Effector memory CD4-positive, alpha-beta T cell (primary cell): ENCODE data around the gene KRT222.

ENCODE experiments used
- DNase-seq, 3 donors: peaks; one replicate each; pipeline ENCODE4 v3.0.0-alpha.2; 2020
- H3K27ac ChIP-seq: 2 replicates; pipeline ENCODE4 v1.7.0; 2013; ENCODE audit warnings: mild to moderate bottlenecking, low read length, moderate library complexity; ENCODE audit not compliant: insufficient read depth, poor library complexity, severe bottlenecking
- H3K27me3 ChIP-seq: replicated peaks from 2 replicates; pipeline ENCODE4 v1.7.0; 2013; ENCODE audit warnings: mild to moderate bottlenecking, low read length; ENCODE audit not compliant: insufficient read depth, control insufficient read depth, poor library complexity, severe bottlenecking
- H3K36me3 ChIP-seq: 2 replicates; pipeline ENCODE4 v1.7.0; 2013; ENCODE audit warnings: mild to moderate bottlenecking, low read length, moderate library complexity; ENCODE audit not compliant: control insufficient read depth, insufficient read depth
- H3K4me1 ChIP-seq: 2 replicates; pipeline ENCODE4 v1.7.0; 2013; ENCODE audit warnings: low read length, mild to moderate bottlenecking; ENCODE audit not compliant: control insufficient read depth, insufficient read depth, poor library complexity, severe bottlenecking
- H3K4me3 ChIP-seq: 2 replicates; pipeline ENCODE4 v1.7.0; 2013; ENCODE audit warnings: low read length, low read depth, mild to moderate bottlenecking; ENCODE audit not compliant: insufficient read depth, poor library complexity, severe bottlenecking
- H3K9me3 ChIP-seq: 2 replicates; pipeline ENCODE4 v1.7.0; 2013; ENCODE audit warnings: mild to moderate bottlenecking, low read length, moderate library complexity; ENCODE audit not compliant: control insufficient read depth
- total RNA-seq, 3 donors: gene quantifications; one replicate each; lab custom pipeline; 2026; lab: John Stamatoyannopoulos, UW

The KRT222 gene
- total RNA-seq, result 0 reads per million in 3 donors

- Histone ChIP-seq H3K27ac (no peak within 1 kb of the TSS), H3K9me3 (no peaks in the 10 kb centered on the region), H3K4me1 (no peaks in the 10 kb centered on the region), H3K36me3 (no peaks in the 10 kb centered on the region), H3K27me3 (peaks cover 7% of the 10 kb centered on the region), H3K4me3 (no peak within 1 kb of the TSS)
- DNase-seq, result no peak
These were observed at the start of gene KRT222 for GRCh38 chr17:40664582-40665333. TSS of gene KRT222 (minus strand) at chr17:40665177. CDS start at chr17:40665099, 78 bp downstream.

GRCh38 chr17:40714473-40714872 lies 49.5 kb upstream of the KRT222 start:
- no peaks in the 10 kb centered on the region for H3K27me3 ChIP-seq

GRCh38 chr17:40707745-40708144 lies 42.8 kb upstream of the KRT222 start:
- Histone ChIP-seq H3K4me3 (no peak overlapping the region), H3K27ac (no peak overlapping the region), H3K4me1 (no peaks in the 10 kb centered on the region), H3K27me3 (no peaks in the 10 kb centered on the region), H3K36me3 (no peaks in the 10 kb centered on the region), H3K9me3 (no peaks in the 10 kb centered on the region)
- no peak for DNase-seq

More at GRCh38 chr17:40714473-40714872, 49.5 kb upstream of the KRT222 start:
- H3K4me3 ChIP-seq, result no peak overlapping the region
- H3K9me3 ChIP-seq, result no peaks in the 10 kb centered on the region
- no peaks in the 10 kb centered on the region for H3K4me1 ChIP-seq
- H3K27ac ChIP-seq, result no peak overlapping the region
- H3K36me3 ChIP-seq, result no peaks in the 10 kb centered on the region
- DNase-seq, result no peak

GRCh38 chr17:40705584-40705983 lies 40.6 kb upstream of the KRT222 start:
- no peaks in the 10 kb centered on the region for H3K36me3 ChIP-seq
- no peak for DNase-seq
- no peaks in the 10 kb centered on the region for H3K4me1 ChIP-seq
- no peak overlapping the region for H3K27ac ChIP-seq
- H3K4me3 ChIP-seq, result no peak overlapping the region
- H3K27me3 ChIP-seq, result no peaks in the 10 kb centered on the region
- no peaks in the 10 kb centered on the region for H3K9me3 ChIP-seq

- no peaks in the 10 kb centered on the region for H3K36me3 ChIP-seq
- H3K27ac ChIP-seq, result no peak within 1 kb of the TSS
- no peaks in the 10 kb centered on the region for H3K4me1 ChIP-seq
- DNase-seq, result no peak
- no peaks in the 10 kb centered on the region for H3K27me3 ChIP-seq
- no peaks in the 10 kb centered on the region for H3K9me3 ChIP-seq
- no peak within 1 kb of the TSS for H3K4me3 ChIP-seq
These were observed 38.7 kb upstream of the KRT222 start, which contains the start of gene KRT24 for GRCh38 chr17:40703652-40704051. TSS of gene KRT24 (minus strand) at chr17:40703752. CDS start at chr17:40703693, 59 bp downstream.

- H3K36me3 ChIP-seq, result no peaks in the 10 kb centered on the region
- DNase-seq, result no peak
- no peaks in the 10 kb centered on the region for H3K9me3 ChIP-seq
- no peak overlapping the region for H3K27ac ChIP-seq
- H3K4me1 ChIP-seq, result no peaks in the 10 kb centered on the region
- H3K4me3 ChIP-seq, result no peak overlapping the region
- H3K27me3 ChIP-seq, result peaks cover 4% of the 10 kb centered on the region
These were observed 37.3 kb upstream of the KRT222 start for GRCh38 chr17:40702271-40702670.

- no peaks in the 10 kb centered on the region for H3K9me3 ChIP-seq
- H3K27ac ChIP-seq, result no peak overlapping the region
- peaks cover 4% of the 10 kb centered on the region for H3K27me3 ChIP-seq
- H3K4me3 ChIP-seq, result no peak overlapping the region
- H3K36me3 ChIP-seq, result no peaks in the 10 kb centered on the region
- DNase-seq, result no peak
- no peaks in the 10 kb centered on the region for H3K4me1 ChIP-seq
These were observed 34.9 kb upstream of the KRT222 start for GRCh38 chr17:40699853-40700252.

- H3K36me3 ChIP-seq, result no peaks in the 10 kb centered on the region
- DNase-seq, result no peak
- no peaks in the 10 kb centered on the region for H3K9me3 ChIP-seq
- no peak overlapping the region for H3K27ac ChIP-seq
- no peak overlapping the region for H3K4me3 ChIP-seq
- H3K4me1 ChIP-seq, result no peaks in the 10 kb centered on the region
- H3K27me3 ChIP-seq, result peaks cover 4% of the 10 kb centered on the region
These were observed 34.4 kb upstream of the KRT222 start for GRCh38 chr17:40699371-40699770.

GRCh38 chr17:40697297-40697696 lies 32.3 kb upstream of the KRT222 start:
- Histone ChIP-seq H3K4me1 (no peaks in the 10 kb centered on the region), H3K27ac (no peak overlapping the region), H3K4me3 (no peak overlapping the region), H3K9me3 (no peaks in the 10 kb centered on the region), H3K27me3 (peaks cover 7% of the 10 kb centered on the region), H3K36me3 (no peaks in the 10 kb centered on the region)
- DNase-seq, result no peak

- H3K9me3 ChIP-seq, result no peaks in the 10 kb centered on the region
- H3K36me3 ChIP-seq, result no peaks in the 10 kb centered on the region
- H3K27ac ChIP-seq, result no peak overlapping the region
- H3K4me3 ChIP-seq, result no peak overlapping the region
- H3K4me1 ChIP-seq, result no peaks in the 10 kb centered on the region
- DNase-seq, result no peak
- peaks cover 7% of the 10 kb centered on the region for H3K27me3 ChIP-seq
These were observed 31.7 kb upstream of the KRT222 start for GRCh38 chr17:40696651-40697072.
